ENCODE data around the gene CBX4.

Gene CBX4

GRCh38 chr17:79812353-79813258 lies 26.6 kb downstream of the CBX4 start:
- no peak for DNase-seq (ENCODE audit: low read depth in 2 of 2)

GRCh38 chr17:79811868-79812352 lies 27.3 kb downstream of the CBX4 start:
- no peak for DNase-seq (ENCODE audit: low read depth in 2 of 2)

- DNase-seq (ENCODE audit: low read depth in 2 of 2) = no peak
Measured at GRCh38 chr17:79811011-79811867, 28.0 kb downstream of the CBX4 start.

- DNase-seq (ENCODE audit: low read depth in 2 of 2) = peak; percentile 59 to 74
Measured at GRCh38 chr17:79810130-79811010, 28.9 kb downstream of the CBX4 start.

GRCh38 chr17:79809530-79810129 lies 29.6 kb downstream of the CBX4 start:
- no peak for DNase-seq (ENCODE audit: low read depth in 2 of 2)

GRCh38 chr17:79808763-79809529 lies 30.3 kb downstream of the CBX4 start:
- no peak for DNase-seq (ENCODE audit: low read depth in 2 of 2)

GRCh38 chr17:79806863-79807720 lies 32.1 kb downstream of the CBX4 start:
- DNase-seq (ENCODE audit: low read depth in 2 of 2) = no peak

- no peak for DNase-seq (ENCODE audit: low read depth in 2 of 2)
Measured at GRCh38 chr17:79806446-79806760, 32.8 kb downstream of the CBX4 start.

GRCh38 chr17:79804856-79805696 lies 34.2 kb downstream of the CBX4 start:
- DNase-seq (ENCODE audit: low read depth in 2 of 2) = no peak

GRCh38 chr17:79803997-79804855 lies 35.0 kb downstream of the CBX4 start:
- DNase-seq (ENCODE audit: low read depth in 2 of 2) = peak in 1 of 2 donors; percentile 44

GRCh38 chr17:79803421-79803996 lies 35.7 kb downstream of the CBX4 start:
- DNase-seq (ENCODE audit: low read depth in 2 of 2) = no peak

GRCh38 chr17:79802736-79803420 lies 36.4 kb downstream of the CBX4 start:
- no peak for DNase-seq (ENCODE audit: low read depth in 2 of 2)

- no peak for DNase-seq (ENCODE audit: low read depth in 2 of 2)
Measured at GRCh38 chr17:79802039-79802735, 37.1 kb downstream of the CBX4 start.

- DNase-seq (ENCODE audit: low read depth in 2 of 2) = no peak
Measured at GRCh38 chr17:79801156-79802038, 37.8 kb downstream of the CBX4 start.
